ENCODE measurements around the gene UCK2. TPM values are rescaled to one million over a fixed set of nuclear protein-coding genes. Genes with fewer than 3 reads are reported as not detected.

Gene UCK2
- total RNA-seq, 1 donor from 2014 or later, result 66.7 TPM

GRCh38 chr1:165904948-165905347 is 77.5 kb downstream of the UCK2 start:
- Mint-ChIP-seq H3K27ac (ENCODE audit: unreplicated experiment) (no peak overlapping the region), H3K4me1 (peaks cover 6% of the 10 kb centered on the region), H3K36me3 (ENCODE audit: low read depth) (peaks cover 14% of the 10 kb centered on the region), H3K27me3 (ENCODE audit: low read depth) (no peaks in the 10 kb centered on the region), H3K9me3 (no peaks in the 10 kb centered on the region), H3K4me3 (no peak overlapping the region)
- no peak for DNase-seq (ENCODE audit: low read depth, low spot score)
- no peak for TF ChIP-seq CTCF (conservative IDR thresholded peaks at IDR 0.05)

GRCh38 chr1:165905853-165906252 is 78.4 kb downstream of the UCK2 start:
- Mint-ChIP-seq H3K9me3 (no peaks in the 10 kb centered on the region), H3K4me3 (no peak overlapping the region), H3K4me1 (no peaks in the 10 kb centered on the region), H3K36me3 (ENCODE audit: low read depth) (peaks cover 14% of the 10 kb centered on the region), H3K27me3 (ENCODE audit: low read depth) (no peaks in the 10 kb centered on the region), H3K27ac (ENCODE audit: unreplicated experiment) (no peak overlapping the region)
- no peak for TF ChIP-seq CTCF (conservative IDR thresholded peaks at IDR 0.05)
- no peak for DNase-seq (ENCODE audit: low read depth, low spot score)

- H3K27me3 Mint-ChIP-seq (ENCODE audit: low read depth), result no peaks in the 10 kb centered on the region
- TF ChIP-seq CTCF (conservative IDR thresholded peaks at IDR 0.05), result no peak
- no peaks in the 10 kb centered on the region for H3K4me1 Mint-ChIP-seq
- H3K4me3 Mint-ChIP-seq, result no peak overlapping the region
- DNase-seq (ENCODE audit: low read depth, low spot score), result no peak
- H3K27ac Mint-ChIP-seq (ENCODE audit: unreplicated experiment), result no peak overlapping the region
- H3K9me3 Mint-ChIP-seq, result no peaks in the 10 kb centered on the region
- peaks cover 10% of the 10 kb centered on the region for H3K36me3 Mint-ChIP-seq (ENCODE audit: low read depth)
Observed at GRCh38 chr1:165907256-165907857, 79.9 kb downstream of the UCK2 start.

- no peaks in the 10 kb centered on the region for H3K9me3 Mint-ChIP-seq
- no peaks in the 10 kb centered on the region for H3K4me1 Mint-ChIP-seq
- H3K27me3 Mint-ChIP-seq (ENCODE audit: low read depth), result no peaks in the 10 kb centered on the region
- peak overlapping the region; percentile 67 for H3K27ac Mint-ChIP-seq (ENCODE audit: unreplicated experiment)
- no peak for DNase-seq (ENCODE audit: low read depth, low spot score)
- H3K4me3 Mint-ChIP-seq, result no peak overlapping the region
- no peak for TF ChIP-seq CTCF (conservative IDR thresholded peaks at IDR 0.05)
- H3K36me3 Mint-ChIP-seq (ENCODE audit: low read depth), result peaks cover 3% of the 10 kb centered on the region
Observed at GRCh38 chr1:165910764-165911421, 83.5 kb downstream of the UCK2 start.

GRCh38 chr1:165911609-165912281 is 84.3 kb downstream of the UCK2 start:
- TF ChIP-seq CTCF (conservative IDR thresholded peaks at IDR 0.05), result no peak
- Mint-ChIP-seq H3K27ac (ENCODE audit: unreplicated experiment) (peak overlapping the region; percentile 43), H3K36me3 (ENCODE audit: low read depth) (peaks cover 3% of the 10 kb centered on the region), H3K4me1 (no peaks in the 10 kb centered on the region), H3K4me3 (no peak overlapping the region), H3K9me3 (no peaks in the 10 kb centered on the region), H3K27me3 (ENCODE audit: low read depth) (no peaks in the 10 kb centered on the region)
- no peak for DNase-seq (ENCODE audit: low read depth, low spot score)
